Left lung (tissue), 10 donors: ENCODE measurements around the gene NOS1. TPM values are rescaled to one million over a fixed set of nuclear protein-coding genes. Genes with fewer than 3 reads are reported as not detected.

Experiments
- ATAC-seq: fragments of 200-7000 bp; cut with Tn5 transposase; one replicate; pipeline ENCODE4 v1.9.1; 2020; ENCODE audit warnings: moderate library complexity
- DNase-seq, 4 donors: peaks; one replicate each; pipeline ENCODE4 v3.0.0-alpha.2; 2013 to 2020
- H3K27ac ChIP-seq, 2 donors: fragments of 200-600 bp; sonication (generic) in 1 of 2; one replicate each; pipeline versions ENCODE4 v1.5.0 to v1.8.0; 2020 to 2021
- H3K27me3 ChIP-seq, 2 donors: fragments of 200-600 bp; sonication (generic) in 1 of 2; one replicate each; pipeline versions ENCODE4 v1.5.0 to v1.8.0; 2020 to 2021
- H3K36me3 ChIP-seq, 2 donors: fragments of 200-600 bp; sonication (generic) in 1 of 2; one replicate each; pipeline versions ENCODE4 v1.5.0 to v1.8.0; 2020 to 2021
- H3K4me1 ChIP-seq, 2 donors: fragments of 200-600 bp; one replicate each; pipeline ENCODE4 v1.8.0; 2021
- H3K4me3 ChIP-seq, 2 donors: fragments of 200-600 bp; sonication (generic) in 1 of 2; one replicate each; pipeline versions ENCODE4 v1.5.0 to v1.8.0; 2020 to 2021; ENCODE audit warnings: mild to moderate bottlenecking in 1 of 2
- H3K9me3 ChIP-seq, 2 donors: fragments of 200-600 bp; sonication (generic) in 1 of 2; one replicate each; pipeline versions ENCODE4 v1.5.0 to v1.8.0; 2020 to 2021
- intact Hi-C, 2 donors: fragments of 100-400 bp; cut with DNase I; formaldehyde crosslinking; loops; one replicate each; pipeline versions ENCODE4 v1.11.2 to v1.14.2; 2022
- polyA plus RNA-seq, 6 donors: library from polyadenylated mRNA; unstranded; fragments of 120-200 nt; gene quantifications; one replicate each; pipeline ENCODE4 v1.2.1, GENCODE V29; 2013; ENCODE audit not compliant: insufficient read length in 6 of 6
- total RNA-seq, 2 donors: library from RNA; stranded (reverse); fragmentation: NEBNext Ultra II Directional; extraction: Animal tissue kit (Norgen Biotek cat#: 25700); gene quantifications; one replicate each; pipeline ENCODE4 v1.2.1, GENCODE V29; 2021
- TF ChIP-seq, protein P1 (sequence below), 2 donors: fragments of 200-600 bp; sonication (generic) in 1 of 2; IDR thresholded peaks; one replicate each; pipeline versions ENCODE4 v1.5.0 to v1.8.0; 2021; ENCODE audit warnings: antibody characterized with exemption in 2 of 2
- donor health status: DM: no; HTN: yes; CAD: no.
- donor health status: DM: no; HTN: no; CAD: no.

NOS1 gene
- total and polyA plus RNA-seq, 8 donors: 0.11 to 2.4 (median 0.35) TPM

DNA sequence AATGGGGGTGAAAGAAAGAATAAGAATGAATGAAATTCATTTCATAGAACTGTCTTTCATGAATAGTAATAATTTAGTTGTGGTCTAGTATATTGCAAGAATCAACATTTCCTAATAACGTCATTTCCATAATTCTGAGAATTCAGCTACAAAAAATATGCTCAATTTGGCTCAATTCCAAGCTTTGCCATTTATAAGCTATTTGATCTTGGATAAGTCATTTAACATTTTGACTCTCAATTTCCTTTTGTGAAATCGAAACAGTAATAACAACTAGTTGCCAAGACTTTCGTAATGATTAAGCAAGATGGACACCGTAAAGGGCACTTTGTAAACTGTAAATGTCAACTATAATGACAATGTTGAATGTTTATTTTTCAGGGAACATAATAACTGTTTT is 18.1 kb downstream of the NOS1 start:
- TF ChIP-seq, protein P1, sequence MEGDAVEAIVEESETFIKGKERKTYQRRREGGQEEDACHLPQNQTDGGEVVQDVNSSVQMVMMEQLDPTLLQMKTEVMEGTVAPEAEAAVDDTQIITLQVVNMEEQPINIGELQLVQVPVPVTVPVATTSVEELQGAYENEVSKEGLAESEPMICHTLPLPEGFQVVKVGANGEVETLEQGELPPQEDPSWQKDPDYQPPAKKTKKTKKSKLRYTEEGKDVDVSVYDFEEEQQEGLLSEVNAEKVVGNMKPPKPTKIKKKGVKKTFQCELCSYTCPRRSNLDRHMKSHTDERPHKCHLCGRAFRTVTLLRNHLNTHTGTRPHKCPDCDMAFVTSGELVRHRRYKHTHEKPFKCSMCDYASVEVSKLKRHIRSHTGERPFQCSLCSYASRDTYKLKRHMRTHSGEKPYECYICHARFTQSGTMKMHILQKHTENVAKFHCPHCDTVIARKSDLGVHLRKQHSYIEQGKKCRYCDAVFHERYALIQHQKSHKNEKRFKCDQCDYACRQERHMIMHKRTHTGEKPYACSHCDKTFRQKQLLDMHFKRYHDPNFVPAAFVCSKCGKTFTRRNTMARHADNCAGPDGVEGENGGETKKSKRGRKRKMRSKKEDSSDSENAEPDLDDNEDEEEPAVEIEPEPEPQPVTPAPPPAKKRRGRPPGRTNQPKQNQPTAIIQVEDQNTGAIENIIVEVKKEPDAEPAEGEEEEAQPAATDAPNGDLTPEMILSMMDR (IDR thresholded peaks at IDR 0.05): no peak
- Histone ChIP-seq H3K4me3 (no peak overlapping the region), H3K9me3 (peaks cover 0 to 3% of the 10 kb centered on the region in 2 donors), H3K4me1 (no peaks in the 10 kb centered on the region), H3K27ac (no peak overlapping the region), H3K27me3 (peaks cover 0 to 6% of the 10 kb centered on the region in 2 donors), H3K36me3 (no peaks in the 10 kb centered on the region)
- ATAC-seq (no peak), DNase-seq (no peak)
- intact Hi-C loops: no loop called here

DNA sequence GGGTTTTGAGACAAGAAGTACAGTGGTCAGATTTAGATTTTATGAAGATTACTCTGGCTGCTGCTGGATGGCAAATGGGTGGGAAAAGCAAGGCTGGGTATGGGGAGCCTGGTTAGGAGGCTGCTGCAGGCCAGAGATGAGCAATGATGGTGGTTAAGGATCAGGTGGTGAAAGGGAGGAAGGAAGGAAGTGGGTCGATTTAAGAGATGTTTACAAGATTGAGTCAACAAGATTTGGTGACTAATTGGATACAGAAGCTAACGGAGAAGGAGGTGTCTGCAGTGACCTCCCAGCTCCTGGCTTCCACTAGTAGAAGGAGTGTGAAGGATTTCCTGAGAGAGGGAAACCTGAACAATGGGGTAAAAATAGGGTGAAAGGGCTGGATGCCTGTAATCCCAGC is 18.7 kb downstream of the NOS1 start:
- no peak overlapping the region for H3K27ac ChIP-seq
- ATAC-seq (no peak), DNase-seq (no peak)
- H3K9me3 ChIP-seq: peaks cover 0 to 3% of the 10 kb centered on the region in 2 donors
- H3K36me3 ChIP-seq: no peaks in the 10 kb centered on the region
- H3K4me3 ChIP-seq: no peak overlapping the region
- no peaks in the 10 kb centered on the region for H3K4me1 ChIP-seq
- peaks cover 0 to 7% of the 10 kb centered on the region in 2 donors for H3K27me3 ChIP-seq
- intact Hi-C loops: no loop called here
- TF ChIP-seq, protein P1 (IDR thresholded peaks at IDR 0.05): no peak

DNA sequence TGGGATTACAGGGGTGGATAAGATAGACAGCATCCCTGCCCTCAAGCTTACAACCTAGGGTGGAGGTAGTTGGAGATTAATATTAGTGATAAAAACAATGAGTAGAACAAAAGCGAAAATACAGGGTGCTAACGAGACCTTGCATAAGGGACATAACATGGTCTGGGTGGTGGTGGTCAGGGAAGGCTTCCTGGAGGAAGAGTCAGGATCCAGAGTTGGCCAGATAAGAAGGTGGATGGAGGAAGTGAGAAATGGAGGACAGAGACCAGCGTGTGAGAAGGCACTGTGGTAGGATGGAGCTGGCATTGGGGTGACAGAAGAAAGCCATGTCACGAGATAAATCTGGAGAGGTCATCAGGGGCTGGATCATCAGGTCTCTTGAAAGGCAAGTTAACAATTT is 19.2 kb downstream of the NOS1 start:
- intact Hi-C loops: no loop called here

DNA sequence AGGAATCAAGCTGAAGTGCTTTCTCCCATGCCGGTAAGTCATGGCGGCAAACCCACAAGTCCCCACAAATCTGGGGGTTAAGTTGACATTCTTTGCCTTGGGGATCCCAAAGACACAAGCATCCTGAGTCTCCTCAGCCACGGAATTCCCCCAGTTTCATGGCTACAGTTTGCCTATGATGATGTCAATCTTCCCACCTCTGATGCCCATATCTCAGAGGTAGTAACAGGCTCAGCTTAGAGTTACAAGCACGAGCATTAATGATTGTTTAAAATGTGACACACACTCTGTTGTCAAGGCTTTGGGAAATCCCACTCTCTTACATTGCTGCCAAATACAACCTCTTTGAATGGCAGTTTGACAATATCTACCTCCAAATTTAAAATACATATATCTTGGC is 22.3 kb downstream of the NOS1 start:
- Histone ChIP-seq H3K27me3 (peaks cover 0 to 18% of the 10 kb centered on the region in 2 donors), H3K9me3 (peaks cover 0 to 3% of the 10 kb centered on the region in 2 donors), H3K4me1 (no peaks in the 10 kb centered on the region), H3K36me3 (no peaks in the 10 kb centered on the region), H3K27ac (no peak overlapping the region), H3K4me3 (no peak overlapping the region)
- TF ChIP-seq, protein P1 (IDR thresholded peaks at IDR 0.05): no peak
- no peak for DNase-seq
- ATAC-seq: no peak
- intact Hi-C loops: no loop called here

More for the DNA sequence above, 19.2 kb downstream of the NOS1 start:
- Histone ChIP-seq H3K27me3 (peaks cover 0 to 10% of the 10 kb centered on the region in 2 donors), H3K4me1 (no peaks in the 10 kb centered on the region), H3K9me3 (peaks cover 0 to 3% of the 10 kb centered on the region in 2 donors), H3K27ac (no peak overlapping the region), H3K36me3 (no peaks in the 10 kb centered on the region), H3K4me3 (no peak overlapping the region)
- TF ChIP-seq, protein P1 (IDR thresholded peaks at IDR 0.05): no peak
- DNase-seq (no peak), ATAC-seq (no peak)

DNA sequence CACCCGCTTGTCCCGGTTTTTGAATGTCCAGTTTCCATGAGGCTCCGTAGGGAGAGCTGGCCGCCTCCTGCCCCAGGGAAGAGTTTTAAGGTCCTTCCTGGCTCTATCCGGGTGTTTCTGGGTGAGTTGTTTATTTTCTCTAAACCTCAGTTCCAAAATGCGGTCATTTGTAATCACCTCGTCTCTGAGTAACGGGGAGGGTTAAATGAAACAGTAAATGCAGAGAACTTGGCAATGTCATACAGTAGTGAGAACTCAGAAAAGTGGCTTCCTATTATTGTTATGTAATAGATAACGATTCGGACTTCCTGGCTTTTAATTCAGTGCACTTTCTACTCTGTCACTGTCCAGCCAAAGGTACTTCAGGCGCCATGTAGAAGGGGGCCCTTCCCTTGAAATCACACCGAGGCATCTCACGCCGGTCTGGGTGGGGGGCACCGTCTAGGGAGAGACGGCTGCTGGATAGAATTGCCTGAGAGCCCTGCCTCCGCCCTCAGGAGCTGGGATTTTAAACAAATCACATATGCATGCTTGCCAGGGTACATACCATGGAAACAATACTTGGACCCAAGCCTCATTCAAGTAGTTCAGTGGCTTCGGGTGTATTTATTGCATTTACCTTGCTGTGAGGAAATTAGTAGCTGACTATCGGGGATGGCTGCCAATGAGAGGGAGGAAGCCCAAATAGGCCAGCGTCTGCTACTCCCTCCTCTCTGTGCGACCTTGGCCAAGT is 26.4 kb downstream of the NOS1 start:
- Histone ChIP-seq H3K36me3 (no peaks in the 10 kb centered on the region), H3K27ac (no peak overlapping the region), H3K4me3 (no peak overlapping the region), H3K9me3 (no peaks in the 10 kb centered on the region), H3K27me3 (peaks cover 0 to 36% of the 10 kb centered on the region in 2 donors), H3K4me1 (no peaks in the 10 kb centered on the region)
- DNase-seq (peak in 2 of 4 donors; percentile 5), ATAC-seq (peak; percentile 27)
- intact Hi-C loops: no loop called here
- TF ChIP-seq, protein P1 (IDR thresholded peaks at IDR 0.05): no peak
